Stimulated activated CD8-positive, alpha-beta memory T cell treated with anti-CD3 and anti-CD28 coated beads, Interleukin-12 subunit alpha, Interleukin-12 subunit beta, amount 100 ng/mL, for 1 hour (primary cell): ENCODE data around the gene TSSK2.

Experiments used
- DNase-seq: peaks from one replicate; pipeline ENCODE4 v3.0.0-alpha.2; 2020; ENCODE audit warnings: low read depth

TSSK2 gene

DNA sequence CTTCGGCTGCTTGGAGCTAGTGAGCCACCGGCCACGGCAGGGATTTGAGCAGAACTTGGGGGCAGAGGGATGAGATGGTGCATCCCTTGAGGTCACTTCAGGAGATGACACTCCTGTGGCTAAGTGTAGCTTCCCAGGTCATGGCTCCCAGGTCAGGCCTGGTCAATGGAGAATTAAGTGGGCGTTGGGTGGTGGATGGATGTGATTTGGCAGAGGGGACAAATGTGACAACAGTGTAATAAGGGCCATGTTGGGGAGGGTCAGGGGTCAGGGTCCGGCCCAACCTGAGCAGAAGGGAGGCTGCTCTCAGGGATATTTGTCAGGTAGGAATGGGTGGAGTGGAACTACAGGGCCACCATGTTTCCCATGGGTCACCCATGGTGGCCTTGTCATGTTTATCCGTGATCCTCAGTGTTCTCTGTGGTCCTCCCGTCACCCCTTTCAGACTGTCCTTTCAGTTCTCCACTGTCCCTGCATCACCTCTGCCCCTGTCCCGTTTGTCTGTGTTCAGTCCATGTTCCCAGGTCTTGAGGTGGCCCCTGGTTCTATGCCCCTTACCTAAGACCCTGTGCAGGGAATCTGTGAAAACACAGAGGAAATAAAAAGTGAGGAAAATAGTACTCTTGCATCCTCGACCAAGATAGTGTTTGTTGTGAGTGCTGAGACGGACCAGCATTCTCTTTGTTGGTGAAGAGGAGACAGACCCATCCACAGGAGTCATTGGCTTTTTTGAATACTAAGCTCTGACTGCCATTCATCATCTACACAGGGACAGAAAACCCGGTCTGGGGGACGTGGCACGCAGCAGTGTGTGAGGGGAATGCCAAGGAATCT lies 41.3 kb downstream of the TSSK2 start:
- no peak for DNase-seq

DNA sequence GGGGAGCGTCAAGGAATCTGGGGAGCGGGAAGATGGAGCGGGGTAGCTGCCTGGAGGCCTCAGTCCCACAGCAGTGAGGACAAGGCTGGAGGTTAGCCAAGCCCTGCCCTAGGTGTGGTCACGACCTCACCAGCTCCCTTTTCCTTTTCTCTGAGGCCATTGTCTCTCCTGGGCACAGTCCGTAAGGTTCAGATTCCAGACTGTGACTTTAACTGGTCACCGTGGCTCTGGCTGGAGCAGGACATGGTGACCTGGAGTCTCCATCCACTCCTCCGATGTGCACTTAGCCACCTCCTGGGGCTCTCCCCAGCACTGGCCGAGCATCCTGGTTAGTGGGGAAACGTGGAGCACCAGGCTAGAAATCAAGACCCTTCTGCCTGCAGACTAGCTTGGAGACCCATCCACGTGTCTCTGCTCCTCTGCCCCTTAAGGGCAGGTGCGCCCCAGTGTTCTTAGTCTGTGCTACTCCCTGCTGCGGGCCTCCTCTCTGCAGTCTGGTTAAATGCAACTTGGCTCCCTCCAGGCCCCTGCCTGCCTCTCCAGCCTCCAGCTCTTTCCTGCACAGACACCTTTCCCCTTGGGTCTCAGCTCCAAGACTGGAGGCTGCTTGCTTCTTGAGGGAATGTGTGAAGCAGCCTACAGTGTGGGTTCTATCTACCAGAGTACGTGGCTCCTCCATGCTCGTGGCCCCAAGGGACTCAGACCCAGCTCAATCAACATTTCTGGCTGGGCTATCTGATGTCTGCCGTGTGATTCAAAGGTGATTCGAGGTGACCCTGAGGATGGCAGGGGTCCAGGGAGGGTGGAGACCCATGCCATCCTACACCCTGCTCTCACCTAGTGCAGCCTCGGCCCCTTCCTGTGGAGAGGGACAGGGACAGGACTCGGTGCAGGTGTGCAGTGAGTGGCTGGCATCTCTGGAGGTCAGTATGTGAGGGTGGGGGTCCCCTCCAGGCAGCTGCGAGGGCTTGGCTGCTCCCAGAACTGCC lies 42.2 kb downstream of the TSSK2 start:
- DNase-seq = no peak

DNA sequence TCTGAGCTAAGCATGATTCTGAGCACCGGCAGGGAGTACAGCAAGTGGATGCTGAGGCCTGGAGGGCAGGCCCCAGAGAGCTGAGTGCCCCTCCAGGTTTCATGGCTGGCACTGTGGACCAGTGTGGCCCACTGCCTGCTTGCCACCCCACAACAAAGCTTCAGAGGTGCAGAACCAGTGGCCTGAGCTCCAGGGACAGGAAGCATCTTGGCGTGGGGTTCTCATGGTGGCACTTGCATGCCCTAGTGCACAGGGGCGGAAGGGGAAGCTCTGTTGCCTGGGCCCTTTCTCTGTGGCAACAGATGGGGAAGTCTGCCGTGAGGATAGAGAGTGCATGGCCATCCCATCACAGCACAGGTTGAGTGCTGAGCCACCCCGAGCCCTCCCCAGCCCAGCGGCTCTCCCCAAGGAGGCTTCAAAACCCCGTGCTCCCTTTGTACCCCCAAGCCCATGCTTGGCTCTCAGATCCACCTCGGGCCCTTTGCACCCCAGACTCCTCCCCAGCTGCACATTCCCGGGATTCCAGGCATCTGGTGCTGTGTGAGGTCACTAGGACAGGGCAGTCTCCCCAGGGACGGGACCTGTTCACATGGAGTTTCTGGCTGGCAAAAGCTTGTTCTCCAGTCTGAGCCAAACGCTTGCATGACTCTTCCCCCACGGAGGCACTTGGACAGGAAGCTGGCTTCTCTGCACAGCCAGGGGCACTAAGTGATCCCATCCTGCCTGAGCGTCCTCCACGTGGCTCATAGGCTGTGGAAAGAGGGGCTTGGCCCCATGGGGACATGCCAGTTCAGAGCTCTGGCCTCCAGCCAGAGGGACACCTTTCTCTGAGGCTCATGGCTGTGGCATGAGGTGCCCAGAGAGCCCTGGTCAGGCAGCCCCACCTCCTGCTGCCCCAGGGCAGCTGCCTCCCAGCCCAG lies 43.3 kb downstream of the TSSK2 start:
- no peak for DNase-seq

DNA sequence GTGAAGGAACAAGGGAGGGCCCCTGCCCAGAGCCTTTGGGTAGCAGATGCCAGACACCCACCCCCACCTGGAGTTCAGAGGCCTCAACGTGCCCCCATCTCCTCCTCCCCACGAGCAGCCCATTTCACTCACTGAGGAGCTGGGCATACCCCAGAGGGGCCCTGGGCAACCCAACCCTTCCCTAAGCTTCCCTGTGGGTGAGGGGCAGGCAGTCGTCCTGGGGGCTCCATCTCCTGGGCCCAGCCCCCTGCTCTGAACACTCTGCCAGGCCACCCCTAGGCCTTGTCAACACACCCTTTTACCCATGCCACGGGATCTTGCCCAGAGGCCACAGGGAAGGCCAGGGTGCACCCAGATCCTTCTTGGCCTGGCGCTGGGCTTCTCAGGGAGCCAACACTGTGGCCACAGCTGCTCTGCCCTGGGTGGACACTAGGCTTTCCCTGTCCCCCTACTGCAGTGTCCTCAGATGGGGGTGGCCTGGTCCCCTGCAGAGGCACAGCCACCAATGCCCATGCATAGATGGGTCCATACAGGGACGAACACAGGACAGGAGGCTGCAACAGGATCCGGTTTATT lies 44.0 kb downstream of the TSSK2 start:
- no peak for DNase-seq

DNA sequence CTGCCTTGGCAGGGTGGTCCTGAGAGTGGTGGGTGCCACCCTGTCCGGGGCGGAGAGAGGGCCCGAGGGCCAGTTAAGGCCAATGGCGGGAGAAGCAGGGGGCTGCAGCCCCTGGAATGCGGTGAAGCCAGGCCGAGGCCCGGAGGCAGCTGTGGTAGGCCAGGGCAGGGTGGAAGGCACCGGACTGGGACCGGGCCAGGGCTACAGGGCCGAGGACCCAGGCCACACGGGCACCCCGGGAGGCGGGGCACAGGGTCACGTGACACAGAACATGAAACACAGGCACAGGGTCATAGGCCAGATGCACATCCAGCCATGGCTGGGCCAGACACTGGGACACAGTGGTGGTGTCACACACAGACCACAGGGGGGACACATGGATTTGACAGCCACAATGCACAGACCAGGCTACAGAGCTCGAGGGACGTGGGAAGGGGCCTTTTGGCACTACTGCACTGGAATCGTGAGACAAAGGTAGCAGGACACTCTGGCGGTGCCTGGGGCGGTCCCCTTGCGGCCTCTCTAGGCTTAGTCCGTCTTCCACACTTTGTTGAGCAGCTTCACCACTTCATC lies 44.6 kb downstream of the TSSK2 start:
- DNase-seq = no peak

DNA sequence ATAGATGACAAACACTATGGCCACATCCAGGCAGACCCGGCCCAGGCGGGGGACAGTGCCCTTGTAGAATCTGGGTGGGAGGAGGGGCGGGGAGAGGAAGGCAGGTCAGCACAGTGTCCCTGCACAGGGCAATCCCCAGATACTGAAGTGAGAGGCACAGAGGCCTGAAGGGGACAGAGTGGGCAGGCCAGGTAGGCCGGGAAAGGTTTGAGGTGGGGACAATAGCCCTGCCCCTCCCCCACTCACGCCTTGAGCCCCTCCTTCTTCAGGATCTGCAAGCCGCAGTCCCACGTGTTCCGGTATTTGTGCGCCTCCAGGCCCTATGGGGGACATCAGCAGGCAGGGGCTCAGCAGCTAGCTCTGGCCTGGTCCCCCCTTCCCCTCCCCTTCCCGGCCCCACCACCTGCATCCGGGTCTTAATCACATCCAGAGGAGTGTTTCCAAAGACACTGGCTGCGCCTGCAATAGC lies 45.1 kb downstream of the TSSK2 start:
- DNase-seq = no peak

DNA sequence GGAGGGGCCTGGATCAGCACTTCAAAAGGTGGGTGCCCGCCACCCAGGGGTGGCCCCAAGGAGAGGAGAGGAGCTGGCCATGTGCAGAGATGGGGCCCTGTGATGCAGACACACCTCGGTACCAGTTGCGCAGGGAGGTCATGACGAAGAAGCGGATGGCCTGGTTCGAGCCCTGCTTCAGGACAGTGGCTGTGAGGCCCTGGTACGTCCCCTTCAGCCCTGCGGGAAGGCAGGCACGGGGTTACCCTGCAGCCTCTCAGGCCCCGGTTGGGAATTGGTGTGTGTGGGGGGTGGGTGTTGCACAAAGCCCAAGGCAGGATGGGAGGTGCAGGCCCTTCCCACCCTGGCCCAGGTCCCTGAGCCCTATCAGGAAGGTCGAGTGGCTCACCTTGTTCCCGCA lies 45.6 kb downstream of the TSSK2 start:
- no peak for DNase-seq

DNA sequence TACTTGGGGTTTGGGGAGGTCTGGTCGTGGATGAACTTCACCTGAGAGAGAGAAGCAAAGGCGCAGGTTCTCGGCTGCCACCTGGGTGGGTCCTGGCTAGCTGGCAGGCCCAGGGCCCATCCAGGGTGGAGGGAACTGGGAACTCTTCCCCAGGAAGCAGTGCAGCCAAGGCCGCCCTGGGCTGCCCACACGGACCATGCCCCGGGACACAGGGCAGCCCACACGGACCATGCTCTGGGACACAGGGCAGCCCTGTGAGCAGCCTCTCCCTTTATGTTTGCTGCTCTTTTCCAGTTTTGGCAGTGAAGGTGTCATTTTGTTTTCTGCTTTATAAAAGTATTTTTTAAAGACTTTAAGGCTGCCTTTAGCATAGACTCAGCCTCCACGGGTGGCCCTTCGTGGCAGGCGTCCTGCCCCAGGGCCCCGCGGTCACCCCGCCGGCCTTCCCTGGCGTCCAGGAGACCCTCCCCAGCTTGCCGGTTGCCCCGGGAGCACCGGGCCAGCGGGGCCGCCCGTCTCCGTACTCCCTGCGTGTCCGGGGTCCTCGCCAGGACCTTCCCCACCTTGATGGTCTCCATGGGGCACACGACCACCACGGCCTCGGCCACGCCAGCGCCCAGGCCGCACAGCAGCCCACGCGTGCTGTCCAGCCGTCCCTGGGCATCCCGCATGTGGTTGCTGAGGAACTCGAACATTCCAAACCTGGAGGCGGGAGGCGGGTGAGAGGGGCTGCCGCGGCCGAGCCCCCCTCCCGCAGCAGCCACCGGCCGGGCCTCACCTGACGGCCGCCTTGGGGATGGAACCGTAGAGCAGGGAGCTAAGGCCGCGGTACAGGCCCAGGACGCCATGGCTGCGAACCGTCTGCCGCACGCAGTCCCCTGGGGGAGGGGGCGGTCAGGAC lies 46.3 kb downstream of the TSSK2 start:
- no peak for DNase-seq

DNA sequence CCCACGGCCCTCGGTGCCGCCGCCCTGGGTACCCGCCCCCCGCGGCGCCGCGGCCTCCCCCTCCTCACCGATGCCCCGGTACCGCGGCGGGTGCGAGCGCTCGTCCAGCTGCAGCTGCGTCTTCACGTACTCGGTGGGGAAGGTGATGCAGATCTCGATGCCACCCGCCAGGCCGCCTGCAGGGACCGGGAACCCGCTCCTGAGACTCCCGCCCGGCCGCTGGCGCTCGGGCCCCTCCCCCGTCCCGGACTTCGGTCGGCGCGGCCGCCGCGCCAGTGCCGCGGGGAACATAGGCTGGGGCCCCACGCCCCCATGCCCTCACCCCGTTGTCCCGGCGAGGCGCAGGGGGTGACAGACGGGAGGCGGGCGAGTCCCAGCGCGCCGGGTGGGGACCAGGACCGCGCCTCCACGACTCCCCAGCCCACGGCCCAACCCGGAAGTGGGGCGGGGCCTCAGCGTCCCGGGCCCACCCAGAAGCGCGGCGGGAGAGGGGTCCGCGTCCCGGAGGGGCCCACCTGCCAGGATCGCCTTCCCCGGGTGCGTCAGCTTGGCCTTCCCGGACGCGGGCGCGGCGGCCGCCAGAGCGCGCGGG lies 47.1 kb downstream of the TSSK2 start:
- peak; percentile 27 for DNase-seq

DNA sequence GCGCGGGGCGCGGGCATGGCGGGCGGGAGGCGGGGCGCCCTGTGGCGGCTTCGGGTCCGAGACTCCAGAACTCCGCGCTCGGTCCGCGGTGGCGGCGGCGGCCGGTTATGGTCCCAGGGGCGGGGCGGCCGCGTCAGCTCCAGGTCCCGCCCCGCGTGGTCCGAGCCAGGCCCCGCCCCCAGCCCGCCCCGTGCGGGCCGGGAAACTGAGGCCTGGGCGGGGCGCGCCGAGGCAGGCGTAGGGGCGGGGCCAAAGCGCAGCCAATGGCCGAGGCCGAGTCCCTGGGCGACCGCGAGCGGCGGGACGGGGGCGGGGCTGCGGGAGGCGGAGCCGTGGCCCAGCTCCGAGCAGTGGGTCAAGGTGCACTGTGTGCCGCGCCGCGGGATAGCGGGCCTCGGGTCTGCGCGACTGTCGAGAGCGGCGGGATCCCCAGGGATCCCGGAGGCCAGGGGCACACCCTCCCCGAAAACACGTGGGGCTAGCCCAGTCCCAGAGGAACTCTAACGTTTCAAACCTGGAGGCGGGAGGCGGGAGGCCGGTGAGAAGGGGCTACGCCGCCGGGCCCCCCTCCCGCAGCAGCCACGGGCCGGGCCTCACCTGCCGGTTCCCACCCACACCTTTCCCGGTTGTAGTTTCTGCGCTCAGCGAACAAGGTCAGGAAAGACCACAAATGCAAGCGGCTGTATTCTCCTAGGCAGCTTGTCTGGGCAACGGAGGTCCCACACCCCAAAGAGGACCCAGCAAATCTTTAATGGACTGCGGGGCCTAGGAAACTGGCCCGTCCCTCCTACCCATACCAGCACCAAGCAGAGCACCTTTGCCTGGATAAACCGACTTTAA lies 47.8 kb downstream of the TSSK2 start, which contains the start of gene SLC25A1:
TSS of gene SLC25A1 (minus strand) at position 80 of the 840 bp plus-strand sequence. CDS start at position 17, 63 bp downstream.
- DNase-seq = peak; percentile 61

DNA sequence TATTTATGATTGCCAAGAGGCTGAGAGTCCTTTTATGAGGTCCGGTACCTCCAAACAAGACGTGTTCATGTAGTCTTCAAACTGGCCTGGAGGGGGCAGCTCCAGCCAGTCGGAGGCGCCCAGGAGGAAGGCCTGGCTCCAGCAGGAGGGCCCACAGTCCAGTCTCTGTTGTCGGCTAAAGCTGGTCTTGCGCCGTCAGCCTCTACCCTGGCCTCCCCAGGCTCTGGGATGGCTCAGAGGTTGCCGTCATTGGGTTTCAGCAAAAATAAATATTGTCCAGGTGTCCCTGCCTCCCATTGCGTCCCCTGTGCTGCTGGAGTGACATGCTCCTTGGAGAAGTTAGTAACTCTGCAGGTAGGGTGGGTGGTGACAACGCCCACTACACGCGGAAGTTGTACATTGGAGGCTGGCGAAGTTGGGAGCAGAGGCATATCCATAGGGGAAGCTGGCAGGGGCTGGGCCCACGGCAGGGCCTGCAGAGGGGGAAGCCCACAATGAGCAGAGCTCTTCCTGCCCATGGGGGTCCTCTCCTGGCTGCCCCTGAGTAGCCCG lies 48.5 kb downstream of the TSSK2 start:
- no peak for DNase-seq

DNA sequence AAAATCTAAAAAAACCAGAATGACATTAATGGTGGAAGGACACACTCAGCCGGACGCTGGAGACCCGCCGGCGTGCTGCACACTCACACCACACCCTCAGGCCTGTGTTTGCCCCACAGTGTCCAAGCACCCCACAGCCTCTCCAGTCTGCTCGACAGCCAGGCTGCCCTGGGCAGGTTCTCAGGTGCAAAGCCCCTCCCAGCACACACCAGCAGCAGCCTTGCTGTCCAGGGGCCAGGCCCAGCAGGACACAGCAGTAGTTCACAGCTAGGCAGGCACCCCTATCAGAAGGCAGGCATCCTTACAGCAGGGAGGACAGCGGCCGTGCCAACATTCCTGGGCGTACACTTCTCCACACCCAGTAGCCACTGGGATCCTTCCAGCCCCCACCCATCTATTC lies 49.1 kb downstream of the TSSK2 start:
- DNase-seq = no peak

DNA sequence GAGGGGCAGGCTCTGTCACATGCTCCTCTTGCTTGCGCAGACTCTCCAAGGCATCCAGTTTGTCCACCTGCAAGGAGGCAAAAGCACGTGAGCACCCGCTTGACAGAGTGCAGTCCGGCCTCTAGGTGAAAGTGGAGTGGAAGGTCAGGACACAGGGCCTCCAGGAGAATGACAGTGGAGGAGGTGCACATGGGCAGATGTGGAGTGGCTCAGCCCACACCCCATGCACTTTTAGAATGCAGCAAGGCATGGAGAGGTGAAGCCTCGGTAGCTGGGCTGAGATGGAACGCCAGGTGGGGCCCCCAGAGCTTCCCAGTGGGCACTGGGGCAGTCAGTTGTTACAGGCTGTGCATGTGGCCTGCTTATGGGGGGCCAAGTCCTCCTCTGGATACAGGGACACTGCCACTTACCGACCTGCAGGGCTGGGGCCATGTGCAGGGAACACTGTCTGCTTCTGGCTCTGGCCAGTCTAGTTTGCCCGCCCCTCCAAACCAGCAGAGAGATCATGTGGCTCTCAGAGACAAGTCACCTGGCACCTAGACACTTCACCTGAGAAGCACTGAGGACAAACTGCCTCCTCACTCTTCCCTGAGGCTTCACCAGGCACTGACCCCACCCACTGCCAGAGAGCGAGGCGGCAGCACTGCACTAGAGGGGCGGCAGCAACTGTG lies 49.8 kb downstream of the TSSK2 start:
- no peak for DNase-seq

DNA sequence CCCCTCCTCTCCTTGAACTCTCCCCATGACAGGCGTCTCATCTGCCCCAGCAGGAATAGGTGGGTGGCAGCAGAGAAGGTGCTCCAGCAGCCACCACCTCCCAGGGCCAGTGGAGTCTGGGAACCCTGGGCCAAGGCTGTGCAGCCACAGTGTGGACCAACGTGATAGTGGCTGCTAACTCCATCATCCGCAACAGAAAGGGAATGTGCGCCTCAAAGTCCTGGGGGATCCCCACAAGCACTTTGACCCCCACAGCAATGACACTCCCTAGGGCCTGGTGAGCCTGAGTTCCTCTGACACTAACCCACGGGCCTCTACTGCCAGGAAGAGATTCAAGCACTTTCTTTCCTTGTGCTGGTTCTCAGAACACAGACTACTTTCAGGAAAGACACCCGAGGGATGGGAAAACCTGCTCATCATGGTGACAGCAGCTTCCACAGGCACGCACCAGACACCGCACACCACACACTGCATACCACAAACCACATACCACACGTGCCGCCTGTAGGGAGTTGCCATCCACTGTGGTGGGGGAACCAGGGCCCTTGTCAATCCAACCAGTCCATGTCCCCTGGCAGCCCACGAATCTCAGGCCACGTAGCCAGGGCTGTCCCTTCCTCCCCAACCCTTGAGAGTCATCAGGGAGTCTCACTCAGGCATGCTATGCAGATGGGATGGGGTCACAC lies 50.8 kb downstream of the TSSK2 start:
- no peak for DNase-seq
